CD4-positive, CD25-positive, alpha-beta regulatory T cell (primary cell): ENCODE data around the gene KIF21B. TPM values are rescaled to one million over a fixed set of nuclear protein-coding genes. Genes with fewer than 3 reads are reported as not detected.

ENCODE experiments used
- ATAC-seq, 2 donors: fragments of 150-1000 bp; cut with Tn5 transposase; one replicate each; pipeline ENCODE4 v1.10.0; 2021; ENCODE audit warnings: low read depth in 2 of 2, moderate number of reproducible peaks in 2 of 2, moderate library complexity in 1 of 2
- DNase-seq, 3 donors: peaks; one replicate each; pipeline versions ENCODE4 v3.0.0 to v3.0.0-alpha.2; 2012 to 2022; ENCODE audit warnings: mixed read lengths in 1 of 3
- H3K27ac ChIP-seq: one replicate; pipeline ENCODE4 v1.7.0; 2013; ENCODE audit warnings: mild to moderate bottlenecking, low read length; ENCODE audit not compliant: insufficient read depth, poor library complexity, severe bottlenecking
- H3K27me3 ChIP-seq: one replicate; pipeline ENCODE4 v1.7.0; 2013; ENCODE audit warnings: low read length; ENCODE audit not compliant: control insufficient read depth, insufficient read depth
- H3K36me3 ChIP-seq: one replicate; pipeline ENCODE4 v1.7.0; 2013; ENCODE audit warnings: mild to moderate bottlenecking, low read length, moderate library complexity; ENCODE audit not compliant: control insufficient read depth, insufficient read depth
- H3K4me1 ChIP-seq: 2 replicates; pipeline ENCODE4 v1.7.0; 2013; ENCODE audit warnings: mild to moderate bottlenecking, low read length; ENCODE audit not compliant: insufficient read depth, control insufficient read depth, poor library complexity, severe bottlenecking
- H3K4me3 ChIP-seq: one replicate; pipeline ENCODE4 v1.7.0; 2013; ENCODE audit warnings: low read depth, mild to moderate bottlenecking, low read length, moderate library complexity
- H3K9me3 ChIP-seq, 2 experiments: 1 replicate in 1 of 2; 2 replicates in 1 of 2; pipeline ENCODE4 v1.7.0; 2013; ENCODE audit warnings: low read length in 2 of 2, mild to moderate bottlenecking in 1 of 2, moderate library complexity in 1 of 2; ENCODE audit not compliant: control insufficient read depth in 2 of 2
- H3K27ac Mint-ChIP-seq, 3 donors: one replicate each; pipeline ENCODE4 v1.8.0; 2020 to 2022; ENCODE audit warnings: mild to moderate bottlenecking in 3 of 3, mixed read lengths in 3 of 3, moderate library complexity in 2 of 3
- H3K27me3 Mint-ChIP-seq: one replicate; pipeline ENCODE4 v1.8.0; 2022; ENCODE audit warnings: mild to moderate bottlenecking, mixed read lengths
- H3K36me3 Mint-ChIP-seq: one replicate; pipeline ENCODE4 v1.8.0; 2020; ENCODE audit warnings: mixed read lengths
- H3K4me1 Mint-ChIP-seq, 4 donors: one replicate each; pipeline ENCODE4 v1.8.0; 2020 to 2022; ENCODE audit warnings: mixed read lengths in 4 of 4, mild to moderate bottlenecking in 1 of 4
- H3K4me3 Mint-ChIP-seq, 4 donors: one replicate each; pipeline ENCODE4 v1.8.0; 2020 to 2022; ENCODE audit warnings: mild to moderate bottlenecking in 4 of 4, mixed read lengths in 4 of 4, moderate library complexity in 3 of 4
- H3K9me3 Mint-ChIP-seq, 7 donors: one replicate each; pipeline ENCODE4 v1.8.0; 2020 to 2022; ENCODE audit warnings: mixed read lengths in 7 of 7, mild to moderate bottlenecking in 3 of 7, moderate library complexity in 2 of 7
- polyA plus RNA-seq, 4 donors: library from polyadenylated mRNA; unstranded; fragments of 300-500 nt; fragmentation: Illumina TruSeq; gene quantifications; one replicate each; pipeline ENCODE4 v1.2.3, GENCODE V29; 2021
- total RNA-seq: library from RNA; stranded (reverse); gene quantifications from one replicate; pipeline ENCODE4 v1.2.3, GENCODE V29; 2022

Gene KIF21B
- total and polyA plus RNA-seq, 5 donors from 2014 or later: 2.3 to 96.9 (median 3.3) TPM

GRCh38 chr1:201054091-201054543, 30.6 kb upstream of the KIF21B start:
- Mint-ChIP-seq H3K27me3 (no peaks in the 10 kb centered on the region), H3K4me3 (no peak overlapping the region)

DNA sequence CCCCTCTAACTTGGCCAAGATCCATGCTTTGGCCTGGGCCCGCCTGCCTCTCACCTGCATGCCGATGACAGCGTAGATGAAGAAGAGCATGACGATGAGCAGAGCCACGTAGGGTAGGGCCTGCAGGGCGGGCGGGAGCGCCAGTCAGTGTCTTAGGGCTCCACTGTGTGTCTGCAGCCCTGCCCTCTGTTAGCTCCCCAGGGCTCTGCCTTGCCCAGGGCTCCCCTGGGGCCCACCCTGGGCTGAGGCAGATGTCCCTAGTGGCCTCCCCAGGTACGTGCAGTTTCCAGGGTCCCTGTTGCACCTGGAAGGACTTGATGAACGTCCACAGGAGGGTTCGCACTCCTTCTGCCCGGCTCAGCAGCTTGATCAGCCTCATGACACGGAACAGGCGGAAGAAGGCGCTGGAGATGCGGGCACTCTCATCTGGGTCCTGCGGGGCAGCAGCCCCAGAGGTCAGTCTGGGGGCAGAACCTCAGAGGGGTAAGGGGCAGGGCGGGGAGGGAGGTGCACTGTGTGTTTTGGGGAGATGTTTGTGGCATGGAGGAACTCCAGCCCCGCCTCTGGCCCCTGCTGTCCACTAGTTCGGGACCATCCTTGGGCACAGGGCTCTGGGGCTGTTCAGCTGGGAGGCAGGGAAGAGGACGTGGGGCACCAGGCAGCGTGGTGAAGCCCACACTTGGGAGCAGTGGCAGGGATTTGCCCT, 29.8 kb upstream of the KIF21B start:
- no peak overlapping the region for H3K4me3 ChIP-seq
- no peak for ATAC-seq
- Mint-ChIP-seq H3K9me3 (peaks cover 0 to 3% (median 0%) of the 10 kb centered on the region in 7 donors), H3K27me3 (no peaks in the 10 kb centered on the region), H3K4me3 (no peak overlapping the region), H3K4me1 (peaks cover 9 to 16% (median 13%) of the 10 kb centered on the region in 4 donors), H3K27ac (no peak overlapping the region), H3K36me3 (no peaks in the 10 kb centered on the region)
- no peak for DNase-seq
- H3K27ac ChIP-seq: no peak overlapping the region
- H3K36me3 ChIP-seq: no peaks in the 10 kb centered on the region
- H3K9me3 ChIP-seq: no peaks in the 10 kb centered on the region
- H3K4me1 ChIP-seq: peaks cover 8% of the 10 kb centered on the region
- no peaks in the 10 kb centered on the region for H3K27me3 ChIP-seq

More at GRCh38 chr1:201054091-201054543, 30.6 kb upstream of the KIF21B start:
- Histone ChIP-seq H3K36me3 (no peaks in the 10 kb centered on the region), H3K4me1 (peaks cover 8% of the 10 kb centered on the region), H3K4me3 (no peak overlapping the region), H3K9me3 (no peaks in the 10 kb centered on the region), H3K27ac (no peak overlapping the region), H3K27me3 (no peaks in the 10 kb centered on the region)
- H3K27ac Mint-ChIP-seq: peak overlapping the region in 1 of 3 donors; percentile 58
- peaks cover 0 to 3% (median 0%) of the 10 kb centered on the region in 7 donors for H3K9me3 Mint-ChIP-seq
- ATAC-seq: no peak
- no peak for DNase-seq
- H3K4me1 Mint-ChIP-seq: peaks cover 9 to 16% (median 13%) of the 10 kb centered on the region in 4 donors
- no peaks in the 10 kb centered on the region for H3K36me3 Mint-ChIP-seq

DNA sequence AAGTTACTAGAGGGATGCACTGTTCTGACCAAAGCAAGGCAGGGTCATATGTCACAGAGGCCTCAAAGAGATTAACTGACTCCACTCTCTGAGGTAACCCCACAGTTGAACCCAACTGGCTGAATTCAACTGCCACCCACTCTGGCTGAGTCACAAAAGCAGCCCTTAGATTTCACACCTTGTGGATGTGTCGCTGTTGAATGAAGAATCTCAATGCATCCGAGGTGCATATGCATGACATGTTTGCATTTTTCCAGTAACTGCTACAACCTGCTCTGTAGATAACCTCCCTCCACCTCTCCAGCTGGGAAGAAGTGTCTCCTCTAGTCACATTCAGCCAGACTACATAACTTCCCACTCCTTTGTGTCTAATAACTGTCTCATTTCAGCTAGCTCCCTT, 27.9 kb upstream of the KIF21B start:
- Mint-ChIP-seq H3K4me1 (peaks cover 0 to 3% (median 0%) of the 10 kb centered on the region in 4 donors), H3K4me3 (no peak overlapping the region), H3K36me3 (no peaks in the 10 kb centered on the region), H3K27me3 (no peaks in the 10 kb centered on the region), H3K27ac (no peak overlapping the region), H3K9me3 (peaks cover 0 to 3% (median 0%) of the 10 kb centered on the region in 7 donors)
- Histone ChIP-seq H3K27me3 (no peaks in the 10 kb centered on the region), H3K4me3 (no peak overlapping the region), H3K4me1 (no peaks in the 10 kb centered on the region), H3K27ac (no peak overlapping the region), H3K36me3 (no peaks in the 10 kb centered on the region), H3K9me3 (no peaks in the 10 kb centered on the region)
- ATAC-seq (no peak), DNase-seq (no peak)

GRCh38 chr1:201050515-201051277, 27.2 kb upstream of the KIF21B start:
- no peaks in the 10 kb centered on the region for H3K36me3 ChIP-seq
- Mint-ChIP-seq H3K36me3 (no peaks in the 10 kb centered on the region), H3K4me3 (no peak overlapping the region), H3K4me1 (no peaks in the 10 kb centered on the region), H3K9me3 (peaks cover 0 to 3% (median 0%) of the 10 kb centered on the region in 7 donors), H3K27ac (no peak overlapping the region), H3K27me3 (no peaks in the 10 kb centered on the region)
- no peak overlapping the region for H3K27ac ChIP-seq
- DNase-seq (no peak), ATAC-seq (no peak)
- no peaks in the 10 kb centered on the region for H3K27me3 ChIP-seq
- H3K9me3 ChIP-seq: no peaks in the 10 kb centered on the region
- H3K4me1 ChIP-seq: no peaks in the 10 kb centered on the region
- no peak overlapping the region for H3K4me3 ChIP-seq

GRCh38 chr1:201049248-201049831, 25.8 kb upstream of the KIF21B start:
- H3K9me3 Mint-ChIP-seq: peaks cover 0 to 3% (median 0%) of the 10 kb centered on the region in 7 donors
- H3K4me3 Mint-ChIP-seq: no peak overlapping the region
- H3K36me3 Mint-ChIP-seq: no peaks in the 10 kb centered on the region
- H3K27me3 Mint-ChIP-seq: no peaks in the 10 kb centered on the region
- H3K27me3 ChIP-seq: no peaks in the 10 kb centered on the region
- no peaks in the 10 kb centered on the region for H3K4me1 Mint-ChIP-seq
- H3K36me3 ChIP-seq: no peaks in the 10 kb centered on the region
- DNase-seq (no peak), ATAC-seq (no peak)
- H3K27ac Mint-ChIP-seq: no peak overlapping the region
- H3K4me3 ChIP-seq: no peak overlapping the region
- no peaks in the 10 kb centered on the region for H3K9me3 ChIP-seq
- no peaks in the 10 kb centered on the region for H3K4me1 ChIP-seq
- H3K27ac ChIP-seq: no peak overlapping the region

DNA sequence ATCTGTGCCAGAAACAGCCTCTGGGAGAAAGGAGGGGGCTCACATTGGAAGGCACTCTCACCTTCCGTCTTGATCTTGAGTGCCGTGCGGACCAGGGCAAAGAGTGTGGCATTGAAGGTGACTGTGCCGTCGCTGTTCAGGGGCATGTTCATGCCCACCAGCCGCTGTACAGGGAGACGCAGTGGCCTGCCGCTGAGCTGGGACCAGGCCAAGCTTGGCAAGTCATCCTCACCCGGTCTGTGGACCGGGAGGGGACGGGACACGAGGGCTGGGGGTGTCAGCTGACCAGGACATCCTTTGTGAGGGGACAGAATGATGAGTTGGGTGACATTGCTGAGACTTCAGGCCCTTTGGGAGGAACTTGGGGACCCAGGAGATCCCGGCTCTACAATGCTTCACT, 25.0 kb upstream of the KIF21B start:
- no peaks in the 10 kb centered on the region for H3K4me1 Mint-ChIP-seq
- no peaks in the 10 kb centered on the region for H3K36me3 Mint-ChIP-seq
- H3K9me3 ChIP-seq: no peaks in the 10 kb centered on the region
- H3K9me3 Mint-ChIP-seq: no peaks in the 10 kb centered on the region
- ATAC-seq: no peak
- no peaks in the 10 kb centered on the region for H3K36me3 ChIP-seq
- no peaks in the 10 kb centered on the region for H3K4me1 ChIP-seq
- no peak overlapping the region for H3K27ac Mint-ChIP-seq
- H3K27me3 Mint-ChIP-seq: peaks cover 5% of the 10 kb centered on the region
- H3K27me3 ChIP-seq: no peaks in the 10 kb centered on the region
- H3K27ac ChIP-seq: no peak overlapping the region
- no peak for DNase-seq
- no peak overlapping the region for H3K4me3 ChIP-seq
- no peak overlapping the region for H3K4me3 Mint-ChIP-seq

DNA sequence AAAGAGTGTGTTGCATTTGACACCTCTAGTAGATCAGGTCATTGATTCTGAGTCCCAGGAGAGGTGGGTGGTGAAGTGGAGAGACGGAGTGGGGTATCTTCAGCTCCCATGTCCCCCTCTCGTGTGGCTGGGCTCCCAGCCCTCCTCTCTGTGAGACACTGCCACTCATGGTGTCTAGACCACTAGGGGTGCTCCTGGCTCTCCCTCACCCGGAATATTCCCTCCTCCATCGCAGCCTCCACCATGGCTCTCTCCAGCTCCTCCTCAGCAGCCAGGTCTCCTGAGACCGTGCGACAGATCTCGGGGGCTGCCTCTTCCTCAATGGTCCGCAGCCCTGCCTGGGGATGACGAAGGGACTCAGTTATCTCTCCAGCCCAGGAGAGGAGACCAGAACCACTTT, 20.6 kb upstream of the KIF21B start:
- ATAC-seq (no peak), DNase-seq (no peak)
- Histone ChIP-seq H3K27ac (no peak overlapping the region), H3K36me3 (no peaks in the 10 kb centered on the region), H3K4me3 (no peak overlapping the region), H3K9me3 (no peaks in the 10 kb centered on the region), H3K4me1 (no peaks in the 10 kb centered on the region), H3K27me3 (no peaks in the 10 kb centered on the region)
- H3K27ac Mint-ChIP-seq: peak overlapping the region in 1 of 3 donors; percentile 59
- H3K9me3 Mint-ChIP-seq: no peaks in the 10 kb centered on the region
- H3K4me1 Mint-ChIP-seq: peaks cover 0 to 7% (median 5%) of the 10 kb centered on the region in 4 donors
- H3K27me3 Mint-ChIP-seq: peaks cover 9% of the 10 kb centered on the region
- H3K36me3 Mint-ChIP-seq: no peaks in the 10 kb centered on the region
- no peak overlapping the region for H3K4me3 Mint-ChIP-seq
